Omental fat pad (tissue), 4 donors: ENCODE results near the gene SHB. TPM values are rescaled to one million over a fixed set of nuclear protein-coding genes. Genes with fewer than 3 reads are reported as not detected.

ENCODE experiments used
- ATAC-seq: fragments of 150-250 bp; one replicate; pipeline ENCODE4 v1.9.1; 2016; ENCODE audit warnings: mild to moderate bottlenecking, moderate library complexity; ENCODE audit not compliant: low FRiP score
- DNase-seq: peaks from one replicate; pipeline ENCODE4 v3.0.0-alpha.2; 2019; ENCODE audit warnings: low spot score
- total RNA-seq, 4 donors: library from RNA; depleted of rRNA; stranded (reverse); fragments of >200 nt; gene quantifications; one replicate each; pipeline ENCODE4 v1.1.0, GENCODE V29; 2016
- TF ChIP-seq, protein P1 (sequence below), 3 donors: fragments of 450-650 bp; IDR thresholded peaks; one replicate each; pipeline ENCODE4 v1.5.1; 2016 to 2017; ENCODE audit warnings: antibody characterized with exemption in 3 of 3, mild to moderate bottlenecking in 3 of 3, moderate library complexity in 2 of 3

The SHB gene
- total RNA-seq, 4 donors from 2014 or later = 10.4 to 61.6 (median 20.7) TPM

- TF ChIP-seq, protein P1, sequence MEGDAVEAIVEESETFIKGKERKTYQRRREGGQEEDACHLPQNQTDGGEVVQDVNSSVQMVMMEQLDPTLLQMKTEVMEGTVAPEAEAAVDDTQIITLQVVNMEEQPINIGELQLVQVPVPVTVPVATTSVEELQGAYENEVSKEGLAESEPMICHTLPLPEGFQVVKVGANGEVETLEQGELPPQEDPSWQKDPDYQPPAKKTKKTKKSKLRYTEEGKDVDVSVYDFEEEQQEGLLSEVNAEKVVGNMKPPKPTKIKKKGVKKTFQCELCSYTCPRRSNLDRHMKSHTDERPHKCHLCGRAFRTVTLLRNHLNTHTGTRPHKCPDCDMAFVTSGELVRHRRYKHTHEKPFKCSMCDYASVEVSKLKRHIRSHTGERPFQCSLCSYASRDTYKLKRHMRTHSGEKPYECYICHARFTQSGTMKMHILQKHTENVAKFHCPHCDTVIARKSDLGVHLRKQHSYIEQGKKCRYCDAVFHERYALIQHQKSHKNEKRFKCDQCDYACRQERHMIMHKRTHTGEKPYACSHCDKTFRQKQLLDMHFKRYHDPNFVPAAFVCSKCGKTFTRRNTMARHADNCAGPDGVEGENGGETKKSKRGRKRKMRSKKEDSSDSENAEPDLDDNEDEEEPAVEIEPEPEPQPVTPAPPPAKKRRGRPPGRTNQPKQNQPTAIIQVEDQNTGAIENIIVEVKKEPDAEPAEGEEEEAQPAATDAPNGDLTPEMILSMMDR (IDR thresholded peaks at IDR 0.05) = no peak
- ATAC-seq = no peak
- DNase-seq = no peak
Observed at GRCh38 chr9:37995961-37996818, 72.8 kb downstream of the SHB start.

DNA sequence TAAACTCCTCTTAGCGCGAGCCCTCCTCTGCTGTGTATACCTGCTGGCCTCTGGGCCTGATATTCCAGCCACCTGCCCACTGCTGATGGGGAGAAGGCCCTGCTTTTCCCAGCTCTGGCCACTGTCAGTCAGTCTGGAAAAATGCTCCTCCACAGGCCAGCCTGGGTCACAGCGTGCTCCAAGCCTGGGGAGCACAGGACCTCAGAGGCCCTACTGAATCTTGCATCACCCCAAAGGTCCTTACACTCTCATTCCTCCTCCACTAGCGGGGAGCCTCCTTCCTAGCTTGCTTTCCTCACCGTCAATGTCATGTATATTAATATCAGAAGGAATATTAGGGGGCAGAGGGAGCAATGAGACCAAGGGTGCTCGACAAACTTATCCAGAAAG, 73.7 kb downstream of the SHB start:
- ATAC-seq = peak; percentile 7
- TF ChIP-seq, protein P1 (IDR thresholded peaks at IDR 0.05) = no peak
- DNase-seq = no peak

DNA sequence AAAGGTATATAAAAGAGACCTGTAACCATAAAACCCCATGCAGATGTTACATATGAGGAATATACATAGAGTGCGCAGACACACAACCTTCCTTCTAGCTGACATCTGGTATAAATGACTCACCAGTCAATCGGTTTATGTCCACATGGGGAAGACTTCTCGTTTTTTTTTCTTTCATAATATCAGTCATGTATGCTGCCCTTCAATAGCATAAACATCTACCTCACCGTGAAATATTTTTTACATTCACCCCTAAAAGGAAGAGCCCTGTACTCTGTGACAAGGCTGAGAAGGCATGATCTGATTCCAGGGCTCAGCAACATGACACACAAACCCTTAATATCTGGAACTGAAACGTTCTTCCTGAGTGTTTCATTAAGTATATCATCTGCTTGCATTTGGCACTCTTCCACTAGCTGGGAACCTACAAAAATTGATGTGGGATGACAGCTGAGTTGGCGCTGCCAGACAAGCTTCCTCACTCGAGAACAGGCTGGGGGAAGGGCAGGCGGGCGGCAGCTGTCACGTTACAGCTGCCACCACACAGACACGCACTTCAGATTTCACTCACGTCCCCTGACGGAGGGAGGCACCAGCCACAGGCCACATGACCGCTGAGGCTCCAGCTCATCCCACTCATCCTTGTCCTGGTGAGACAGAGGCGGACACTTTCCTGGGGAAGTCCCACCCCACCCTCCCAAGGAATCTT, 74.2 kb downstream of the SHB start:
- peak; percentile 57 for ATAC-seq
- TF ChIP-seq, protein P1 (IDR thresholded peaks at IDR 0.05) = no peak
- DNase-seq = no peak

DNA sequence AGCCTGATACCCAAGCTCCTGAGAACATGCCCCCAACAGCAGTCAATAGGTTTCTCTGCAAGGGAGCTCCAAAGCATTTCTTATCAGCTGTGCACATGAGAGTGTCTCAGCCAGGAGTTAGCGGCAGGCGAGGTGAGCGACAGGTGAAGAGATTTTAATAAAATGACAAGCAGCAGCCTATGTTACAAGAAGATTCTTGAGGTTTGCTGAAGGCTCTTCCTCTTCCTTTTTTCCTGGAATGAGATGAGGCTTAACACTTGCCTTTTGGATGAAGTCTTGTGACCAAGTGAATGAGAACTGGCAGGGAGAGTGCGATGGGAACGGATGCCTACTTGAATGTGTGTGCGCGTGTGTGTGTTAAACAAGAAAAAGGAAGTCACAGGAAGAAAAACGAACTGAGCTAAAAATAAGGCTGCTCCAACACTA, 76.1 kb downstream of the SHB start:
- ATAC-seq (no peak), DNase-seq (no peak)
- TF ChIP-seq, protein P1 (IDR thresholded peaks at IDR 0.05) = no peak

GRCh38 chr9:37990404-37991015, 78.5 kb downstream of the SHB start:
- TF ChIP-seq, protein P1 (IDR thresholded peaks at IDR 0.05) = no peak
- DNase-seq (no peak), ATAC-seq (no peak)

GRCh38 chr9:37989701-37990100, 79.3 kb downstream of the SHB start:
- no peak for ATAC-seq

More at GRCh38 chr9:37989701-37990100, 79.3 kb downstream of the SHB start:
- TF ChIP-seq, protein P1 (IDR thresholded peaks at IDR 0.05) = no peak
- DNase-seq = no peak
